Neural cell (in vitro differentiated cells): ENCODE measurements around the gene ZBTB7C. TPM values are rescaled to one million over a fixed set of nuclear protein-coding genes. Genes with fewer than 3 reads are reported as not detected.

Source experiments
- H2AFZ ChIP-seq: fragments of 200-600, 300-800 bp; sonication (generic), shearing (Covaris generic); 2 replicates; pipeline ENCODE4 v1.6.0; 2014; ENCODE audit warnings: low read depth, mild to moderate bottlenecking, antibody characterized with exemption, low read length, moderate library complexity
- H3F3A ChIP-seq: fragments of 200-600 bp; shearing (Covaris generic); 2 replicates; pipeline ENCODE4 v1.6.1; 2016; ENCODE audit warnings: mild to moderate bottlenecking, moderate library complexity, mixed read lengths, antibody characterized with exemption, low read length; ENCODE audit not compliant: insufficient read depth, poor library complexity, severe bottlenecking
- H3K27ac ChIP-seq: fragments of 200-600, 300-800 bp; sonication (generic), shearing (Covaris generic); 2 replicates; pipeline ENCODE4 v1.5.1; 2014; ENCODE audit warnings: mild to moderate bottlenecking, low read length, moderate library complexity
- H3K27me3 ChIP-seq: fragments of 300-800, 200-600 bp; sonication (generic), shearing (Covaris generic); 2 replicates; pipeline ENCODE4 v1.6.0; 2014; ENCODE audit warnings: mild to moderate bottlenecking, low read depth, low read length, moderate library complexity; ENCODE audit not compliant: insufficient read depth
- H3K36me3 ChIP-seq: fragments of 300-800, 200-600 bp; sonication (generic), shearing (Covaris generic); 2 replicates; pipeline ENCODE4 v1.5.1; 2014; ENCODE audit warnings: mild to moderate bottlenecking, antibody characterized with exemption, low read length, moderate library complexity; ENCODE audit not compliant: insufficient read depth
- H3K4me2 ChIP-seq: fragments of 300-800, 200-600 bp; sonication (generic), shearing (Covaris generic); 2 replicates; pipeline ENCODE4 v1.6.0; 2014; ENCODE audit warnings: mild to moderate bottlenecking, low read length
- H3K4me3 ChIP-seq: fragments of 300-800, 200-600 bp; sonication (generic), shearing (Covaris generic); 2 replicates; pipeline ENCODE4 v1.5.1; 2014; ENCODE audit warnings: mild to moderate bottlenecking, low read length, moderate library complexity
- H3K79me2 ChIP-seq: fragments of 200-600 bp; shearing (Covaris generic); replicated peaks from 2 replicates; pipeline ENCODE4 v1.6.0; 2014; ENCODE audit warnings: mild to moderate bottlenecking, low read length, moderate library complexity; ENCODE audit not compliant: insufficient read depth
- H3K9ac ChIP-seq: fragments of 300-800, 200-600 bp; sonication (generic), shearing (Covaris generic); 2 replicates; pipeline ENCODE4 v1.6.1; 2016; ENCODE audit warnings: mild to moderate bottlenecking, low read length, mixed read lengths
- H3K9me2 ChIP-seq: fragments of 200-600 bp; shearing (Covaris generic); 2 replicates; pipeline ENCODE4 v1.6.1; 2016; ENCODE audit warnings: mild to moderate bottlenecking, low read length, mixed read lengths; ENCODE audit not compliant: insufficient read depth
- H3K9me3 ChIP-seq: fragments of 200-600, 300-800 bp; sonication (generic), shearing (Covaris generic); 2 replicates; pipeline ENCODE4 v1.6.1; 2016; ENCODE audit warnings: mild to moderate bottlenecking, mixed run types, low read length, moderate library complexity, mixed read lengths
- H4K20me1 ChIP-seq: fragments of 200-600 bp; shearing (Covaris generic); 2 replicates; pipeline ENCODE4 v1.6.1; 2016; ENCODE audit warnings: mild to moderate bottlenecking, mixed run types; ENCODE audit not compliant: insufficient read depth
- CTCF ChIP-seq: fragments of 450-650 bp; IDR thresholded peaks from 2 replicates; pipeline ENCODE4 v1.5.1; 2014; ENCODE audit warnings: antibody characterized with exemption, mild to moderate bottlenecking, moderate library complexity; ENCODE audit not compliant: poor library complexity, severe bottlenecking
- EP300 ChIP-seq: fragments of 450-650 bp; conservative IDR thresholded peaks from 2 replicates; pipeline ENCODE4 v1.6.1; 2014; ENCODE audit warnings: antibody characterized with exemption, mild to moderate bottlenecking, moderate library complexity; ENCODE audit not compliant: poor library complexity, severe bottlenecking
- EZH2 ChIP-seq: fragments of 200-600, 300-800 bp; shearing (Covaris generic), sonication (generic); IDR thresholded peaks from 2 replicates; pipeline ENCODE4 v1.6.1; 2014; ENCODE audit warnings: antibody characterized with exemption, low read length, borderline replicate concordance, mild to moderate bottlenecking; ENCODE audit not compliant: insufficient read depth, poor library complexity, severe bottlenecking
- MXI1 ChIP-seq: fragments of 450-650 bp; conservative IDR thresholded peaks from 2 replicates; pipeline ENCODE4 v1.6.1; 2014; ENCODE audit warnings: antibody characterized with exemption, mild to moderate bottlenecking; ENCODE audit not compliant: poor library complexity, severe bottlenecking
- POLR2AphosphoS5 ChIP-seq: IDR thresholded peaks from 2 replicates; pipeline ENCODE4 v1.6.1; 2012
- RAD21 ChIP-seq: fragments of 450-650 bp; conservative IDR thresholded peaks from 2 replicates; pipeline ENCODE4 v1.6.1; 2014; ENCODE audit warnings: antibody characterized with exemption, mild to moderate bottlenecking, moderate library complexity
- SMC3 ChIP-seq: fragments of 450-650 bp; conservative IDR thresholded peaks from 2 replicates; pipeline ENCODE4 v1.6.1; 2014; ENCODE audit warnings: antibody characterized with exemption, mild to moderate bottlenecking, moderate library complexity; ENCODE audit not compliant: poor library complexity
- TAF1 ChIP-seq: IDR thresholded peaks from 2 replicates; pipeline ENCODE4 v1.6.1; 2012; ENCODE audit warnings: low read depth
- polyA plus RNA-seq: library from polyadenylated mRNA; depleted of rRNA; stranded (reverse); fragments of >200 nt; gene quantifications from 2 replicates; pipeline ENCODE4 v1.2.3, GENCODE V29; 2014
- TF ChIP-seq, protein P1 (sequence below): IDR thresholded peaks from 2 replicates; pipeline ENCODE4 v1.6.1; 2012; ENCODE audit warnings: borderline replicate concordance

ZBTB7C gene
- polyA plus RNA-seq, 1 donor from 2014 or later, result 2.4 TPM

GRCh38 chr18:48164116-48164515 is 245.1 kb downstream of the ZBTB7C start:
- Histone ChIP-seq H3K9ac (no peak overlapping the region), H3K36me3 (no peaks in the 10 kb centered on the region), H3K4me2 (no peak overlapping the region), H4K20me1 (no peaks in the 10 kb centered on the region), H3K27ac (no peak overlapping the region), H3K79me2 (no peaks in the 10 kb centered on the region), H3K9me3 (no peaks in the 10 kb centered on the region), H3F3A (no peaks in the 10 kb centered on the region), H3K9me2 (no peaks in the 10 kb centered on the region), H3K27me3 (no peaks in the 10 kb centered on the region), H2AFZ (no peak overlapping the region), H3K4me3 (no peak overlapping the region)
- TF ChIP-seq SMC3 (no peak), MXI1 (no peak), POLR2AphosphoS5 (no peak), EZH2 (no peak), TAF1 (no peak), CTCF (no peak), RAD21 (no peak), EP300 (no peak)
- TF ChIP-seq, protein P1, sequence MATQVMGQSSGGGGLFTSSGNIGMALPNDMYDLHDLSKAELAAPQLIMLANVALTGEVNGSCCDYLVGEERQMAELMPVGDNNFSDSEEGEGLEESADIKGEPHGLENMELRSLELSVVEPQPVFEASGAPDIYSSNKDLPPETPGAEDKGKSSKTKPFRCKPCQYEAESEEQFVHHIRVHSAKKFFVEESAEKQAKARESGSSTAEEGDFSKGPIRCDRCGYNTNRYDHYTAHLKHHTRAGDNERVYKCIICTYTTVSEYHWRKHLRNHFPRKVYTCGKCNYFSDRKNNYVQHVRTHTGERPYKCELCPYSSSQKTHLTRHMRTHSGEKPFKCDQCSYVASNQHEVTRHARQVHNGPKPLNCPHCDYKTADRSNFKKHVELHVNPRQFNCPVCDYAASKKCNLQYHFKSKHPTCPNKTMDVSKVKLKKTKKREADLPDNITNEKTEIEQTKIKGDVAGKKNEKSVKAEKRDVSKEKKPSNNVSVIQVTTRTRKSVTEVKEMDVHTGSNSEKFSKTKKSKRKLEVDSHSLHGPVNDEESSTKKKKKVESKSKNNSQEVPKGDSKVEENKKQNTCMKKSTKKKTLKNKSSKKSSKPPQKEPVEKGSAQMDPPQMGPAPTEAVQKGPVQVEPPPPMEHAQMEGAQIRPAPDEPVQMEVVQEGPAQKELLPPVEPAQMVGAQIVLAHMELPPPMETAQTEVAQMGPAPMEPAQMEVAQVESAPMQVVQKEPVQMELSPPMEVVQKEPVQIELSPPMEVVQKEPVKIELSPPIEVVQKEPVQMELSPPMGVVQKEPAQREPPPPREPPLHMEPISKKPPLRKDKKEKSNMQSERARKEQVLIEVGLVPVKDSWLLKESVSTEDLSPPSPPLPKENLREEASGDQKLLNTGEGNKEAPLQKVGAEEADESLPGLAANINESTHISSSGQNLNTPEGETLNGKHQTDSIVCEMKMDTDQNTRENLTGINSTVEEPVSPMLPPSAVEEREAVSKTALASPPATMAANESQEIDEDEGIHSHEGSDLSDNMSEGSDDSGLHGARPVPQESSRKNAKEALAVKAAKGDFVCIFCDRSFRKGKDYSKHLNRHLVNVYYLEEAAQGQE, result no peak

DNA sequence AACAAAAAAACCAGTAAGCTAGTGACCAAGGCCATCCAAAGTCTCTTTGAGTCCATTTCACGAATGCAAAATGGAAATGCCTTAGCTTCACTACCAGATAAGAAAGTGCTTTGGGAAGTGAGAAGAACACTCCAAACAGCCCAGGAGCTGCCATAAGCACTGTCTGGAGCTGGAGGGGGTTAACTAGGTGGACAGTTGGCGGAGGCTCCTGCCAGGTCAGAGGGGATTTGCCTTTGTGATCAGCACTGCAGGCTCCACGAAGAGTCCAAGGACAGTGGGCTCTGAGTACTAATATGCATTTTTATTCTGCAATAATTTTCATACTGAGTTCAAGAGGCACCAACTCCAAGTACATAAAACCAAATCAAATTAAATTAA is 245.5 kb downstream of the ZBTB7C start:
- Histone ChIP-seq H3F3A (no peaks in the 10 kb centered on the region), H3K9ac (no peak overlapping the region), H2AFZ (no peak overlapping the region), H3K27ac (no peak overlapping the region), H3K27me3 (no peaks in the 10 kb centered on the region), H3K9me3 (no peaks in the 10 kb centered on the region), H3K79me2 (no peaks in the 10 kb centered on the region), H3K4me3 (no peak overlapping the region), H3K4me2 (no peak overlapping the region), H3K36me3 (no peaks in the 10 kb centered on the region), H3K9me2 (no peaks in the 10 kb centered on the region), H4K20me1 (no peaks in the 10 kb centered on the region)
- no peak for TF ChIP-seq POLR2AphosphoS5
- TF ChIP-seq MXI1, result no peak
- TF ChIP-seq, protein P1, result no peak
- no peak for TF ChIP-seq TAF1
- no peak for TF ChIP-seq SMC3
- TF ChIP-seq RAD21, result no peak
- no peak for TF ChIP-seq EZH2
- no peak for TF ChIP-seq EP300
- TF ChIP-seq CTCF, result no peak
